Peyer's patch (tissue), 4 donors: ENCODE data around the gene SNRK.

Experiments
- CTCF ChIP-seq, 6 experiments: fragments of 450-650 bp in 4 of 6; fragments of 200-600 bp in 2 of 6; sonication (generic) in 1 of 6; IDR thresholded peaks; one replicate each; pipeline ENCODE4 v1.5.1; 2017 to 2019; ENCODE audit warnings: antibody characterized with exemption in 6 of 6, mild to moderate bottlenecking in 3 of 6, moderate library complexity in 1 of 6
- POLR2A ChIP-seq, 2 donors: fragments of 450-650 bp; IDR thresholded peaks; one replicate each; pipeline ENCODE4 v1.5.1; 2017; ENCODE audit warnings: antibody characterized with exemption in 2 of 2, mild to moderate bottlenecking in 2 of 2, moderate library complexity in 2 of 2

GRCh38 chr3:43327582-43327979 lies 41.2 kb downstream of the SNRK start:
- TF ChIP-seq POLR2A (IDR thresholded peaks at IDR 0.05) (no peak), CTCF (IDR thresholded peaks at IDR 0.05) (no peak)
